Suprapubic skin (tissue), 4 donors: ENCODE measurements around the gene TEDC1.

Source experiments
- CTCF ChIP-seq, 2 donors: fragments of 200-600 bp in 1 of 2; fragments of 450-650 bp in 1 of 2; sonication (generic) in 1 of 2; IDR thresholded peaks; one replicate each; pipeline ENCODE4 v1.5.1; 2016 to 2019; ENCODE audit warnings: antibody characterized with exemption in 2 of 2, mild to moderate bottlenecking in 1 of 2, moderate library complexity in 1 of 2
- EP300 ChIP-seq: sonication (generic); formaldehyde crosslinking; IDR thresholded peaks from one replicate; pipeline ENCODE4 v1.6.1; 2017; ENCODE audit warnings: antibody characterized with exemption
- POLR2A ChIP-seq, 2 donors: fragments of 450-650 bp; IDR thresholded peaks; one replicate each; pipeline ENCODE4 v1.6.1; 2017; ENCODE audit warnings: antibody characterized with exemption in 2 of 2, mild to moderate bottlenecking in 2 of 2, moderate library complexity in 2 of 2
- POLR2AphosphoS5 ChIP-seq, 3 donors: sonication (generic); formaldehyde crosslinking; IDR thresholded peaks; one replicate each; pipeline ENCODE4 v1.6.1; 2017; ENCODE audit warnings: antibody characterized with exemption in 3 of 3

- no peak for TF ChIP-seq POLR2A (IDR thresholded peaks at IDR 0.05)
- TF ChIP-seq CTCF (IDR thresholded peaks at IDR 0.05), result no peak
- no peak for TF ChIP-seq POLR2AphosphoS5 (IDR thresholded peaks at IDR 0.05)
- TF ChIP-seq EP300, result no peak
These were observed 29.1 kb upstream of the TEDC1 start for GRCh38 chr14:105461903-105462302.
